Activated naive CD4-positive, alpha-beta T cell treated with anti-CD3 and anti-CD28 coated beads for 36 hours (primary cell): ENCODE results near the gene TLR6. TPM values are rescaled to one million over a fixed set of nuclear protein-coding genes. Genes with fewer than 3 reads are reported as not detected.
"Not testable (repeated sequence)": the region's sequence is repeated elsewhere in the genome, so short reads cannot be mapped to it uniquely, and the experiment has no call there.

Experiments used
- CTCF ChIA-PET: fragments of 350-600 bp; sonication (Branson Sonifier 250); formaldehyde crosslinking; loops from one replicate; lab custom pipeline; 2021; ENCODE audit warnings: antibody characterized with exemption; lab: Charles Lee
- DNase-seq: peaks from one replicate; pipeline ENCODE4 v3.0.0-alpha.2; 2020
- H3K27ac Mint-ChIP-seq: one replicate; pipeline ENCODE4 v1.8.0; 2021; ENCODE audit warnings: mild to moderate bottlenecking, mixed read lengths
- H3K27me3 Mint-ChIP-seq: one replicate; pipeline ENCODE4 v1.8.0; 2021; ENCODE audit warnings: low read depth, mixed read lengths
- H3K36me3 Mint-ChIP-seq: one replicate; pipeline ENCODE4 v1.8.0; 2021; ENCODE audit warnings: low read depth, mixed read lengths
- H3K4me1 Mint-ChIP-seq: one replicate; pipeline ENCODE4 v1.8.0; 2021; ENCODE audit warnings: low read depth, mixed read lengths
- H3K4me3 Mint-ChIP-seq: one replicate; pipeline ENCODE4 v1.8.0; 2021; ENCODE audit warnings: mild to moderate bottlenecking, moderate library complexity, mixed read lengths
- H3K9me3 Mint-ChIP-seq: one replicate; pipeline ENCODE4 v1.8.0; 2021; ENCODE audit warnings: mixed read lengths
- intact Hi-C: fragments of 100-400 bp; cut with micrococcal nuclease; formaldehyde crosslinking; loops from one replicate; pipeline ENCODE4 v1.15.1; 2023
- total RNA-seq, 2 experiments: library from RNA; stranded (reverse); gene quantifications; one replicate each; pipeline ENCODE4 v1.2.3, GENCODE V29; 2021

TLR6 gene
- total RNA-seq, 2 experiments from 2014 or later = 3.6 TPM

DNA sequence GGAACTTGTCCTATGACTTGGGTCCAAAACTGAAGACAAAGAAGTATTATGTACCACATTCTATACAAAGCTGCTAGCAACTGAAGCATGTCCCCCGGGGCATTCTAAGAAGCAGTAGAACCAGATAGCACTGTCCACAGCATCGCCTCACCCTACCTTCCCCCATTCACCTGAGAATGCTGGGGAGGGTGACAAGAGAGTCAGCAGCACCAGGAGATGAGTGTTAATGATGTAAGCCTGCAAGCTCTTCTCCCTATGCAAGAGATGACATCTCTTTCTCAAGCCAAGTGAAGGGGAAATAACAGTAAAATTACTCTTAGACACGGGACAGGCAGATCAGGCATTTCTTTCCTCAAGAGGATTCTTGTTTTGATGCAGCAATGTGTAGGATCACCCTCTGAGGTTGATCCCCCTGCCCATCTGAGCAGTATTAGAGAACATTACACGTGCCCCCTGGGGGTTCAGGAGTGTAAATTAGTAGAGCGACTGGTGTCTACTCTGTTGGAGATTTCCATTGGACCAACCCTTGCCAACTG lies 38.1 kb downstream of the TLR6 start:
- H3K36me3 Mint-ChIP-seq = peaks cover 4% of the 10 kb centered on the region
- peaks cover 10% of the 10 kb centered on the region for H3K9me3 Mint-ChIP-seq
- peak; percentile 18 for DNase-seq
- H3K4me3 Mint-ChIP-seq = no peak overlapping the region
- H3K27me3 Mint-ChIP-seq = no peaks in the 10 kb centered on the region
- CTCF ChIA-PET = interaction anchor here (0.7 to 1.1 kb wide), 2 partner anchors 59 to 60 kb away, joined by 3 to 7 read pairs; no protein-coding TSS in a partner anchor
- peaks cover 25% of the 10 kb centered on the region for H3K4me1 Mint-ChIP-seq
- intact Hi-C loops = loop anchor here (5.0 kb wide), 1 partner anchor 214 kb away; the partner anchor contains the start of gene TMEM156
- H3K27ac Mint-ChIP-seq = no peak overlapping the region

DNA sequence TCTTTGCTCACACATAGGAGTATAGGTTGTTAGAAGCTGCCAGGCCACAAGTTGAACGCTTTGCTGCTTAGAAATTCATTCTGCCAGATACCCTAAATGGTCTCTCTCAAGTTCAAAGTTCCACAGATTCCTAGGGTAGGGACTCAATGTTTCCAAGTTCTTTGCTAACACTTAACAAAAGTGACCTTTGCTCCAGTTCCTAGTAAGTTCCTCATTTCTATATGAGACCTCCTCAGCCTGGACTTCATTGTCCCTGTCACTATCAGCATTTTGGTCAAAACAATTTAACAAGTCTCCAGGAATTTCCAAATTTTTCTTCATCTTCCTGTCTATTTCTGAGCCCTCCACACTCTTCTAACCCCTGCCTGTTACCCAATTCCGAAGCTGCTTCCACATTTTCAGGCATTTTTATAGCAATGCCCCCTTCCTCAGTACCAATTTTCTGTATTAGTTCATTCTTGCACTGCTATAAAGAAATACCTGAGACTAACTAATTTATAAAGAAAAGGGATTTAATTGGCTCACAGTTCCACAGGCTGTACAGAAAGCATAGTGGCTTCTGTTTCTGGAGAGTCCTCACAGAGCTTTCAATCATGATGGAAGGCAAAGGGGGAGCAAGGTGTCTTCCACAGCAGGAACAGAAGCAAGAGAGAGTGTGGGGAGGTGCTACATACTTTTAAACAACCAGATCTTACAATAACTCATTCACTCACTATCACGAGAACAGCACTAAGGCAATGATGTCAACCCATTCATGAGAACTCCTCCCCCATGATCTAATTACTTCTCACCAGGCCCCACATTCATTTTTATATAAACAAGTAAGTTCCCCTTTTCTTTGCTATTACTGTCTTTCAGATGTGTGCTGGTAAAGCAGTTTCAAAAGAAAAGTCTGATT lies 40.5 kb downstream of the TLR6 start:
- DNase-seq = no peak
- CTCF ChIA-PET = no interaction called here
- no peaks in the 10 kb centered on the region for H3K36me3 Mint-ChIP-seq

DNA sequence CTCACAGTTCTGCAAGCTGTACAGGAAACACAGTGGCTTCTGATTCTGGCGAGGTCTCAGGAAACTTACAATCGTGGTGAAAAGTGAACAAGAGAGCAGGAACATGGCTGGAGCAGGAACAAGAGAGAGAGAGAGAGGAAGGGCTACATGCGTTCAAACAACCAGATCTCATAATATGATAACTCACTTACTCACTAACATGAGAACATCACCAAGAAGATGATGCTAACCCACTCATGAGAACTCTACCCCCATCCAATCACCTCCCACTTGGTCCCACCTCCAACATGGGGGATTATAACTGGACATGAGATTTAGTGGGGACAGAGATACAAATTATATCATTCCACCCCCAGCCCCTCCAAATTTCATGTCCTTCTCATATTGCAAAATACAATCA lies 42.2 kb downstream of the TLR6 start:
- H3K36me3 Mint-ChIP-seq = no peaks in the 10 kb centered on the region
- no peak overlapping the region for H3K27ac Mint-ChIP-seq
- intact Hi-C loops = no loop called here
- no peak for DNase-seq
- no peak overlapping the region for H3K4me3 Mint-ChIP-seq
- CTCF ChIA-PET = no interaction called here
- H3K27me3 Mint-ChIP-seq = no peaks in the 10 kb centered on the region
- H3K9me3 Mint-ChIP-seq = peaks cover 5% of the 10 kb centered on the region
- peaks cover 10% of the 10 kb centered on the region for H3K4me1 Mint-ChIP-seq

More for the DNA sequence above, 40.5 kb downstream of the TLR6 start:
- Mint-ChIP-seq H3K4me3 (no peak overlapping the region), H3K27ac (peak overlapping the region; percentile 29), H3K27me3 (no peaks in the 10 kb centered on the region), H3K4me1 (peaks cover 25% of the 10 kb centered on the region), H3K9me3 (peaks cover 5% of the 10 kb centered on the region)
- intact Hi-C loops = loop anchor here (5.0 kb wide), 1 partner anchor 216 kb away; the partner anchor contains the start of gene TMEM156

DNA sequence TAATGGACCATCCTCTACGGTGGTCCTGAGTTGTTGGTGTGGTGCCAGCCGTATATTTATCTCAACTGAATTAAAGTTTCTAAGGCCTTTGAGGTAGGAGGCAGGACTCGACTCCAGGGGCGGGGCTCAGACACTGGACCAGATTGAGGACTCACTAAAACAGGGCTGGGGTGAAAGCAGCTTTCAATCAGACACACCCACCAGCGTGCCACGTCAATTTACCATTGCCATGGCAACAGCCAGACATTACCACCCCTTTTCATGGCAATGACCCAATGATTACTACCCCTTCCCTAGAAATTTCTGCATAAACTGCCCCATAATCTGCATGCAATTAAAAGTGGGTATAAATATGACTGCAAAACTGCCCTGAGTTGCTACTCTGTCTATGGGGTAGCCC lies 45.3 kb downstream of the TLR6 start:
- CTCF ChIA-PET = interaction anchor here (0.7 kb wide), 1 partner anchor 284 kb away, joined by 5 read pairs; no protein-coding TSS in a partner anchor
- Mint-ChIP-seq H3K27ac (no peak overlapping the region), H3K4me1 (no peaks in the 10 kb centered on the region), H3K36me3 (no peaks in the 10 kb centered on the region), H3K27me3 (no peaks in the 10 kb centered on the region), H3K9me3 (peaks cover 5% of the 10 kb centered on the region), H3K4me3 (no peak overlapping the region)
- intact Hi-C loops = no loop called here
- no peak for DNase-seq

DNA sequence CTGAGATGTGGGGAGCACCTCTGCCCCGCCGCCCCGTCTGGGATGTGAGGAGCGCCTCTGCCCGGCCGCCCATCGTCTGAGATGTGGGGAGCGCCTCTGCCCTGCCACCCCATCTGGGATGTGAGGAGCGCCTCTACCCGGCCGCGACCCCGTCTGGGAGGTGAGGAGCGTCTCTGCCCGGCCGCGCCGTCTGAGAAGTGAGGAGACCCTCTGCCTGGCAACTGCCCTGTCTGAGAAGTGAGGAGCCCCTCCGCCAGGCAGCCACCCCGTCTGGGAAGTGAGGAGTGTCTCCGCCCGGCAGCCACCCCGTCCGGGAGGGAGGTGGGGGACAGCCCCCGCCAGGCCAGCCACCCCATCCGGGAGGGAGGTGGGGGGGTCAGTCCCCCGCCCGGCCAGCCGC lies 49.2 kb downstream of the TLR6 start:
- intact Hi-C loops = loop anchor here (10.0 kb wide), 1 partner anchor 1123 kb away; the partner anchor contains the start of gene RELL1
- H3K27ac Mint-ChIP-seq, H3K9me3 Mint-ChIP-seq, CTCF ChIA-PET, H3K4me3 Mint-ChIP-seq, H3K36me3 Mint-ChIP-seq, DNase-seq, H3K27me3 Mint-ChIP-seq: not testable (repeated sequence)
- H3K4me1 Mint-ChIP-seq = peaks cover 30% of the 10 kb centered on the region

DNA sequence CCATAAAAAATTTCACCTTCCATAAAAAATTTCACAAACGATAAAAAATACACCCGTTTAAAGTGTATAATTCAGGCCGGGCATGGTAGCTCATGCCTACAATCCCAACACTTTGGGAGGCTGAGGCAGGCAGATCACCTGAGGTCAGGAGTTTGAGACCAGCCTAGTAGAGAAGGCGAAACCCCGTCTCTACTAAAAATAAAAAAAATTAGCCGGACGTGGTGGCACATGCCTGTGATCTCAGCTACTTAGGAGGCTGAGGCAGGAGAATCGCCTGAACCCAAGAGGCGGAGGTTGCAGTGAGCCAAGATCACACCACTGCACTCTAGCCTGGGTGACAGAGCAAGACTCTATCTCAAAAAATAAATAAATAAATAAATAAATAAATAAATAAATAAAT lies 50.4 kb downstream of the TLR6 start:
- Mint-ChIP-seq H3K36me3 (peaks cover 14% of the 10 kb centered on the region), H3K4me1 (peaks cover 30% of the 10 kb centered on the region), H3K27ac (peak overlapping the region; percentile 90), H3K9me3 (peaks cover 14% of the 10 kb centered on the region)
- DNase-seq, H3K4me3 Mint-ChIP-seq, H3K27me3 Mint-ChIP-seq: not testable (repeated sequence)
- intact Hi-C loops = loop anchor here (10.0 kb wide), 1 partner anchor 1121 kb away; the partner anchor contains the start of gene RELL1
- CTCF ChIA-PET = interaction anchor here (1.4 to 6.4 kb wide), 3 partner anchors 22 to 46 kb away, joined by 3 to 62 read pairs (median 24); partner anchors contain the start of gene TLR10

DNA sequence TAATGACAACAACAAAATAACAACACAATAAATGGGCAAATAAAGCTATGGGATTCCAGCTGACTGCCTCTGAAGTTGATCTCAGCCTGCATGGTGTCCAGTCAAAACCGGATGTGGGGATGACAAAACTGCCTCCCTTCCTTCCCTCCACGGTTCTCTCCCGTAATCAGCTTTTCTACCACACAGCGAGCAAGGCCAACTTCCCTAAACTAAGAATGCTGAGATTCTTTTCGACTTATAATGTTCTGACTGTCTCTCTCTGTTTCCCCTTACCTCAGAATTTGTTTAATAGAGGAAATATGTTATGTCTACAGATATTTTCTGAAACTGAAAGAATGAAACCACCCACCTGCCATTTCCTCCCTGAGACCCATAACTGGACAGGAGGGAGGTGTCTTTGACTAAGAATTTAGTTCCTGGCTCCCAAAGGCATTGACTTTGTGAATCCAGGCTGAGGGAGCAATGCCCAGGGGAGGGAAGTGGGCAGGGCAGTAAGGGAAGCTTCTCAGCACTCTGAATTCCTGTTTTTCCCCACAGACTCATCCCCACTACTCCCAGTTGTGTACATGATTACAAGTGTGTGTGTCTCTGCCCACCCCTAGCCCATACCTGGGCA lies 51.0 kb downstream of the TLR6 start:
- Mint-ChIP-seq H3K9me3 (peaks cover 20% of the 10 kb centered on the region), H3K4me3 (peak overlapping the region; percentile 69), H3K27me3 (no peaks in the 10 kb centered on the region), H3K4me1 (peaks cover 30% of the 10 kb centered on the region), H3K27ac (peak overlapping the region; percentile 90), H3K36me3 (peaks cover 20% of the 10 kb centered on the region)
- intact Hi-C loops = loop anchor here (1.0 to 10.0 kb wide), 3 partner anchors 350 to 1121 kb away; partner anchors contain the start of gene RELL1
- CTCF ChIA-PET = interaction anchor here (0.5 to 6.4 kb wide), 7 partner anchors 23 to 310 kb away, joined by 3 to 62 read pairs (median 23); partner anchors contain the start of genes TLR10 and TLR6
- peak; percentile 70 for DNase-seq

DNA sequence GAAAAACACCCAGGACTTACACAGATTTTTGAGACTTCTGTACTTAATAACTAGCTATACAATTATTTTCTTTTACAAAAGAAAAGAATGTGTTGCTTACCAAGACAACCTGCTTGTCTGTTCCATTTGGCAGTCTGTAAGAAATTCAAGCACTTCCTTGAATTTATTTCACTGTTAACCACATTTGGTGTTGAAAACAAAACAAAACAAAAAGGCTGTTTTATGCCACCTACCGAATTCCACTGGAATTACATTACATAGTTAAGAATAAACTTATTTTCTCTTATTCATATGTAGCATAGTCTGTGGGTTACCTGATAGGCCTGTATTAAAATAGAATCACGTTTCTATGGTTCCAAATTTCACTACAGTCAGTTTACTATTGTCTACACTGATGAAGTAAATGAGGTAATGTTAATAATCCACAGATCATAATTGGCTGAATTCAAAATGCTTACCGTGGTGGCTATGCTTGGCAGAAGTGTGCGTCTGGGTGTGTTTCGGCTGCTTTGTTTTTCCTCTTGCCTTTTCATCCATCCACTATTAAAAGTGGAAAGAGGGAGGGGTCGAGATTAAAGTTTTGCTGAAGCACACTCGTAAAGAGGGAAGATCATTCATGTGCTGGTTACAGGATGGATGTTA lies 51.8 kb downstream of the TLR6 start, which contains the start of gene TLR1:
Gene TLR1 (minus strand): TSS at position 138 of the 642 bp plus-strand sequence. CDS start 5,960 bp downstream, outside the sequence.
- DNase-seq = peak; percentile 30
- Mint-ChIP-seq H3K27ac (peak within 1 kb of the TSS; percentile 90), H3K27me3 (no peaks in the 10 kb centered on the region), H3K9me3 (peaks cover 27% of the 10 kb centered on the region), H3K4me1 (peaks cover 30% of the 10 kb centered on the region), H3K36me3 (peaks cover 28% of the 10 kb centered on the region), H3K4me3 (peak within 1 kb of the TSS; percentile 69)
- CTCF ChIA-PET = interaction anchor here (0.5 to 6.4 kb wide), 21 partner anchors 9 to 407 kb away, joined by 3 to 62 read pairs (median 4); partner anchors contain the start of genes TLR10 and TLR6
- intact Hi-C loops = loop anchor here (1.0 to 10.0 kb wide), 15 partner anchors 15 to 1120 kb away; partner anchors contain the start of genes RELL1 and TLR6

DNA sequence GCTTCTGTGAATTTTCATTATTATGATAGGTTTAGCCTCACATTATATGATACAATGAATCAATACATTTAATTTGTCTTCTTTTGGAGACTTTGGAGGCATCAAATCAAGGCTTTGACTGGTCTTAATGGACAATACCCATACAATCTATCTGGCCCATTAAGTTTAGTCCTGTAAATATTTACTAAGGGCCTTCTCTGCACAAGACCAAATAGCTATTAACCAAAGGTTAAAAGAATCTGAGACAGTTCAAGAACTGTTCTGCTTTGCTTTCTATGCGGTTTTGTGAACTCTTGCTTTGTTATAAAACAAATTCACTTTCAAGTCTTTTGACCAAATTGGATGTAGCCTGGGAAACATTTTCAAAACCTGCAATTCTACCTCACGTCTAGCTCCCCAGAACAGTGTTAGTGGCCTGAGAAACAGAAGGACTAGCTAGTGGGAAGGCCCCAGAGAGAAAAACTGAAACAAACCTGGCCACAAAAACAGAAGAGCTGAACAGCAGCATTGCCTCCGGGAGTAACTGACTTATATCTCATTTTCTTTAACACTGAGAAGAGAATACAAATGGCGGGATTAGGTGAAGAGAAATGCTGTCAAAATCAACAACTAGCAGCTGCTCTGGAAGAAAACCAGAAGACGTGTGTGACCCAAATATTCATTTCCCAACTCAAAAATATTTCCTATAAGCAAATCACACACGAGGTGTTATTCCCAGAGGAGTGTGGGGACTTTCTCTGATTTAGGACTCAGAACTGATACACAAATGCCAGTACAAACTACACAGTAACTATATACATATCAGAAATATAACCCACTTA lies 52.6 kb downstream of the TLR6 start:
- intact Hi-C loops = loop anchor here (1.0 to 10.0 kb wide), 13 partner anchors 15 to 1119 kb away; partner anchors contain the start of genes RELL1 and TLR6
- H3K9me3 Mint-ChIP-seq = peaks cover 31% of the 10 kb centered on the region
- no peaks in the 10 kb centered on the region for H3K27me3 Mint-ChIP-seq
- peak; percentile 68 for DNase-seq
- peaks cover 30% of the 10 kb centered on the region for H3K4me1 Mint-ChIP-seq
- H3K27ac Mint-ChIP-seq = peak overlapping the region; percentile 90
- peak overlapping the region; percentile 66 for H3K4me3 Mint-ChIP-seq
- CTCF ChIA-PET = interaction anchor here (0.7 to 6.4 kb wide), 21 partner anchors 8 to 244 kb away, joined by 3 to 62 read pairs (median 4); partner anchors contain the start of genes TLR10 and TLR6
- peaks cover 36% of the 10 kb centered on the region for H3K36me3 Mint-ChIP-seq

DNA sequence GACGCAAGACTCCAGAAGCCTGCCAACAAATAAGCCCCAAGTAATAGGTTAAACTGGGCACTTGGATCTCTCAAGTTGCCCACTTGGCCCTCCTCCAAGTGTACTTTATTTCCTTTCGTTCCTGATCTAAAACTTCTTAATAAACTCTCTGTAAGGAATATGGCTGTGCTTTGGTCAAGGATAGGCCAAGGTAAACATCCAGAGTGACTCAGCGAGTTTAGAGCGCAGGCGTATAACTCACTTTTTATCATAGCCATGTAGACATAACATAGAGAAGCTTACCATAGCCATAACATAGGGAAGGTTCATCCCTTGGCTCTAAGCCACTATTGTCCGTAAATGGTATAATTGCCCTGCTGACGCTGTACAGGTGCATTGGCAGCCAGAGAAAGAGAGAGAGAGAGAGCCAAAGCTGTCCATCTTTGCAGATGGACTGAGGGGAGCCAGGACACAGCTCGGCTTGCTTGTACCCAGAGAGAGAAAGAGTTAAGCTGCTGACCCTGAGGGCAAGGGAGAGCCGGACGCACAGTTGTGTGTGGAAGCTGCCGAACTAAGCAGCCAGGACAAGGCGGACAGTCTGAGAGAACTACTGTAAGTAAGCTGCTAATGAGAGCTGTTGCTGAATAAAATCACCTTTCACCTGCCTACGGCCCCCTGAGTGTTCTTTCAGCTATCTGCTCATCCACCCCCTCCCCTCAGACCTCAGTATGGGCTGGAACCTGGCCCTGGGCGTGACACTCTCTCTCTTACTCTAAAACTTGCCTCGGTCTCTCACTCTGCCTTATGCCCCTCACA lies 53.9 kb downstream of the TLR6 start:
- H3K27ac Mint-ChIP-seq = peak overlapping the region; percentile 27
- no peaks in the 10 kb centered on the region for H3K27me3 Mint-ChIP-seq
- CTCF ChIA-PET = interaction anchor here (1.4 to 6.4 kb wide), 6 partner anchors 20 to 71 kb away, joined by 3 to 62 read pairs (median 24); partner anchors contain the start of genes TLR10 and TLR6
- intact Hi-C loops = loop anchor here (5.0 to 10.0 kb wide), 2 partner anchors 130 to 1118 kb away; partner anchors contain the start of gene RELL1
- peaks cover 30% of the 10 kb centered on the region for H3K4me1 Mint-ChIP-seq
- no peak for DNase-seq
- peaks cover 33% of the 10 kb centered on the region for H3K9me3 Mint-ChIP-seq
- no peak overlapping the region for H3K4me3 Mint-ChIP-seq
- H3K36me3 Mint-ChIP-seq = peaks cover 42% of the 10 kb centered on the region
